GM21515 (cell line): ENCODE data around the gene HIPK4.
"Not testable (repeated sequence)": the region's sequence is repeated elsewhere in the genome, so short reads cannot be mapped to it uniquely, and the experiment has no call there.

ENCODE experiments used
- ATAC-seq: cut with Tn5 transposase; IDR thresholded peaks from one replicate; pipeline ENCODE4 v1.9.1; 2021; ENCODE audit not compliant: unreplicated experiment

Gene HIPK4

GRCh38 chr19:40390084-40390742 is at the start of gene HIPK4:
TSS of gene HIPK4 (minus strand) at chr19:40390181. CDS start at chr19:40389902, 279 bp downstream.
- no peak for ATAC-seq

- no peak for ATAC-seq
These were observed 48.3 kb upstream of the HIPK4 start for GRCh38 chr19:40438284-40438683.

GRCh38 chr19:40433391-40434216 is 43.6 kb upstream of the HIPK4 start:
- ATAC-seq, result no peak

GRCh38 chr19:40432760-40433159 is 42.8 kb upstream of the HIPK4 start:
- ATAC-seq, result not testable (repeated sequence)

GRCh38 chr19:40431698-40432097 is 41.7 kb upstream of the HIPK4 start:
- no peak for ATAC-seq

GRCh38 chr19:40430242-40430641 is 40.3 kb upstream of the HIPK4 start:
- ATAC-seq, result not testable (repeated sequence)

- ATAC-seq, result not testable (repeated sequence)
These were observed 38.2 kb upstream of the HIPK4 start for GRCh38 chr19:40428197-40428596.

- ATAC-seq, result peak; percentile 83
These were observed 35.7 kb upstream of the HIPK4 start, which contains the start of gene SERTAD1 for GRCh38 chr19:40425450-40426287. TSS of gene SERTAD1 (minus strand) at chr19:40425992. CDS start at chr19:40423546, 2,446 bp downstream.

GRCh38 chr19:40424637-40425449 is 34.9 kb upstream of the HIPK4 start:
- ATAC-seq, result no peak

- no peak for ATAC-seq
These were observed 34.0 kb upstream of the HIPK4 start for GRCh38 chr19:40423938-40424337.

GRCh38 chr19:40422748-40423566 is 33.0 kb upstream of the HIPK4 start:
- no peak for ATAC-seq

- ATAC-seq, result no peak
These were observed 32.2 kb upstream of the HIPK4 start for GRCh38 chr19:40421993-40422747.

GRCh38 chr19:40420766-40421765 is 31.1 kb upstream of the HIPK4 start:
- ATAC-seq, result no peak

GRCh38 chr19:40420451-40420765 is 30.4 kb upstream of the HIPK4 start:
- ATAC-seq, result no peak

GRCh38 chr19:40419780-40420179 is 29.8 kb upstream of the HIPK4 start:
- ATAC-seq, result no peak

- no peak for ATAC-seq
These were observed 29.2 kb upstream of the HIPK4 start for GRCh38 chr19:40419066-40419612.

- ATAC-seq, result no peak
These were observed 28.1 kb upstream of the HIPK4 start for GRCh38 chr19:40418040-40418439.

- no peak for ATAC-seq
These were observed 27.6 kb upstream of the HIPK4 start for GRCh38 chr19:40417643-40417981.
